Caco-2 (cell line): ENCODE measurements around the gene DNAH8. TPM values are rescaled to one million over a fixed set of nuclear protein-coding genes. Genes with fewer than 3 reads are reported as not detected.
"Not testable (repeated sequence)": the region's sequence is repeated elsewhere in the genome, so short reads cannot be mapped to it uniquely, and the experiment has no call there.

Experiments used
- BruUV-seq: library from RNA; stranded (reverse); fragments of 400-500 nt; replicated peaks from 2 replicates; lab custom pipeline; 2021; lab: Mats Ljungman, UMichigan
- CTCF ChIA-PET: fragments of 300-600 bp; sonication (Branson Sonifier 250); formaldehyde crosslinking; loops from one replicate; lab custom pipeline; 2022; ENCODE audit warnings: antibody characterized with exemption; lab: Charles Lee
- POLR2A ChIA-PET: fragments of 300-600 bp; sonication (Branson Sonifier 250); formaldehyde crosslinking; loops from one replicate; lab custom pipeline; 2022; ENCODE audit warnings: antibody characterized with exemption; lab: Charles Lee
- DNase-seq, 2 experiments: peaks; one replicate each; pipeline versions ENCODE4 v3.0.0 to v3.0.0-alpha.2; 2020 to 2022
- H3K27me3 ChIP-seq: replicated peaks from 2 replicates; pipeline ENCODE4 v1.6.0; 2011; ENCODE audit warnings: low read length; ENCODE audit not compliant: control insufficient read depth, insufficient read depth
- H3K36me3 ChIP-seq: 2 replicates; pipeline ENCODE4 v1.5.1; 2011; ENCODE audit warnings: low read length; ENCODE audit not compliant: control insufficient read depth, insufficient read depth
- H3K4me1 ChIP-seq: fragments of 250-450 bp; sonication (Bioruptor Pico); 2 replicates; pipeline ENCODE4 v1.5.1; 2020; ENCODE audit warnings: mild to moderate bottlenecking
- H3K4me3 ChIP-seq: 2 replicates; pipeline ENCODE4 v1.5.1; 2011; ENCODE audit warnings: low read depth, mild to moderate bottlenecking, control low read depth, low read length
- H3K9me3 ChIP-seq: fragments of 250-450 bp; sonication (Bioruptor Pico); 2 replicates; pipeline ENCODE4 v1.5.1; 2020; ENCODE audit warnings: mild to moderate bottlenecking, moderate library complexity
- H3K27ac Mint-ChIP-seq: one replicate; pipeline ENCODE4 v1.8.0; 2022; ENCODE audit warnings: mixed read lengths; ENCODE audit not compliant: unreplicated experiment
- H3K27me3 Mint-ChIP-seq: one replicate; pipeline ENCODE4 v1.8.0; 2022; ENCODE audit warnings: mixed read lengths; ENCODE audit not compliant: insufficient read depth, unreplicated experiment
- H3K36me3 Mint-ChIP-seq: one replicate; pipeline ENCODE4 v1.8.0; 2022; ENCODE audit warnings: mild to moderate bottlenecking, mixed read lengths; ENCODE audit not compliant: insufficient read depth, unreplicated experiment
- H3K4me1 Mint-ChIP-seq: one replicate; pipeline ENCODE4 v1.8.0; 2022; ENCODE audit warnings: low read depth, mixed read lengths; ENCODE audit not compliant: unreplicated experiment
- H3K4me3 Mint-ChIP-seq: one replicate; pipeline ENCODE4 v1.8.0; 2022; ENCODE audit warnings: mild to moderate bottlenecking, moderate library complexity, mixed read lengths; ENCODE audit not compliant: unreplicated experiment
- H3K9me3 Mint-ChIP-seq: one replicate; pipeline ENCODE4 v1.8.0; 2022; ENCODE audit warnings: mixed read lengths; ENCODE audit not compliant: unreplicated experiment
- CTCF ChIP-seq, 2 experiments: fragments of 200-600 bp in 1 of 2; IDR thresholded peaks; 1 replicate in 1 of 2; 2 replicates in 1 of 2; pipeline versions ENCODE4 v1.5.1 to v1.8.0; 2011 to 2022; ENCODE audit warnings: antibody characterized with exemption in 1 of 2, control low read depth in 1 of 2, inconsistent platforms in 1 of 2, low read depth in 1 of 2, low read length in 1 of 2, mild to moderate bottlenecking in 1 of 2, moderate library complexity in 1 of 2; ENCODE audit not compliant: insufficient read depth in 1 of 2, severe bottlenecking in 1 of 2, unreplicated experiment in 1 of 2
- intact Hi-C: fragments of 100-400 bp; cut with micrococcal nuclease; formaldehyde crosslinking; loops from one replicate; pipeline ENCODE4 v1.10.0; 2022; ENCODE audit not compliant: unreplicated experiment
- total RNA-seq: library from RNA; stranded (reverse); gene quantifications from 2 replicates; pipeline ENCODE4 v1.2.3, GENCODE V29; 2022

The DNAH8 gene
- total RNA-seq, 1 experiment from 2014 or later: not detected

GRCh38 chr6:38796006-38796405 is 80.9 kb downstream of the DNAH8 start:
- Mint-ChIP-seq H3K27ac (peak overlapping the region; percentile 93), H3K9me3 (peaks cover 9% of the 10 kb centered on the region), H3K4me1 (peaks cover 45% of the 10 kb centered on the region), H3K27me3 (no peaks in the 10 kb centered on the region), H3K4me3 (peak overlapping the region; percentile 69), H3K36me3 (peaks cover 8% of the 10 kb centered on the region)
- TF ChIP-seq CTCF (IDR thresholded peaks at IDR 0.05; ENCODE audit: insufficient read depth in 1 of 2, low read depth in 1 of 2, low read length in 1 of 2, severe bottlenecking in 1 of 2, unreplicated experiment in 1 of 2): no peak
- BruUV-seq: no TSS peak
- Histone ChIP-seq H3K4me1 (peaks cover 34% of the 10 kb centered on the region), H3K9me3 (no peaks in the 10 kb centered on the region), H3K27me3 (no peaks in the 10 kb centered on the region), H3K4me3 (no peak overlapping the region), H3K36me3 (no peaks in the 10 kb centered on the region)
- DNase-seq: no peak
- CTCF ChIA-PET: interaction anchor here (0.5 kb wide), 1 partner anchor 93 kb away, joined by 3 read pairs; no protein-coding TSS in a partner anchor
- POLR2A ChIA-PET: no interaction called here
- intact Hi-C loops: loop anchor here (5.0 kb wide), 2 partner anchors 76 to 94 kb away; partner anchors contain the start of gene GLO1

GRCh38 chr6:38796437-38796836 is 81.3 kb downstream of the DNAH8 start:
- H3K36me3 Mint-ChIP-seq, H3K4me3 ChIP-seq, POLR2A ChIA-PET, H3K9me3 Mint-ChIP-seq, H3K9me3 ChIP-seq, H3K27me3 Mint-ChIP-seq, H3K27me3 ChIP-seq, H3K36me3 ChIP-seq, BruUV-seq, CTCF ChIA-PET: not testable (repeated sequence)
- H3K27ac Mint-ChIP-seq: peak overlapping the region; percentile 93
- H3K4me1 Mint-ChIP-seq: peaks cover 45% of the 10 kb centered on the region
- DNase-seq: peak; percentile 41 to 52
- H3K4me3 Mint-ChIP-seq: peak overlapping the region; percentile 69
- intact Hi-C loops: loop anchor here (5.0 kb wide), 2 partner anchors 76 to 94 kb away; partner anchors contain the start of gene GLO1
- peaks cover 34% of the 10 kb centered on the region for H3K4me1 ChIP-seq

GRCh38 chr6:38796850-38797249 is 81.7 kb downstream of the DNAH8 start:
- peaks cover 8% of the 10 kb centered on the region for H3K36me3 Mint-ChIP-seq
- H3K9me3 ChIP-seq: no peaks in the 10 kb centered on the region
- ChIA-PET CTCF (no interaction called here), POLR2A (no interaction called here)
- no peak for DNase-seq
- H3K27me3 ChIP-seq: no peaks in the 10 kb centered on the region
- peaks cover 45% of the 10 kb centered on the region for H3K4me1 Mint-ChIP-seq
- H3K4me3 Mint-ChIP-seq: peak overlapping the region; percentile 69
- peak overlapping the region; percentile 93 for H3K27ac Mint-ChIP-seq
- no peaks in the 10 kb centered on the region for H3K36me3 ChIP-seq
- intact Hi-C loops: loop anchor here (5.0 kb wide), 2 partner anchors 75 to 95 kb away; partner anchors contain the start of gene GLO1
- H3K9me3 Mint-ChIP-seq: peaks cover 9% of the 10 kb centered on the region
- no peaks in the 10 kb centered on the region for H3K27me3 Mint-ChIP-seq
- BruUV-seq: TSS peak; percentile 90
- peaks cover 34% of the 10 kb centered on the region for H3K4me1 ChIP-seq
- no peak for TF ChIP-seq CTCF (IDR thresholded peaks at IDR 0.05; ENCODE audit: insufficient read depth in 1 of 2, low read depth in 1 of 2, low read length in 1 of 2, severe bottlenecking in 1 of 2, unreplicated experiment in 1 of 2)
- no peak overlapping the region for H3K4me3 ChIP-seq
